ENCODE measurements around the gene SBF2.
"Not testable (repeated sequence)": the region's sequence is repeated elsewhere in the genome, so short reads cannot be mapped to it uniquely, and the experiment has no call there.

SBF2 gene

DNA sequence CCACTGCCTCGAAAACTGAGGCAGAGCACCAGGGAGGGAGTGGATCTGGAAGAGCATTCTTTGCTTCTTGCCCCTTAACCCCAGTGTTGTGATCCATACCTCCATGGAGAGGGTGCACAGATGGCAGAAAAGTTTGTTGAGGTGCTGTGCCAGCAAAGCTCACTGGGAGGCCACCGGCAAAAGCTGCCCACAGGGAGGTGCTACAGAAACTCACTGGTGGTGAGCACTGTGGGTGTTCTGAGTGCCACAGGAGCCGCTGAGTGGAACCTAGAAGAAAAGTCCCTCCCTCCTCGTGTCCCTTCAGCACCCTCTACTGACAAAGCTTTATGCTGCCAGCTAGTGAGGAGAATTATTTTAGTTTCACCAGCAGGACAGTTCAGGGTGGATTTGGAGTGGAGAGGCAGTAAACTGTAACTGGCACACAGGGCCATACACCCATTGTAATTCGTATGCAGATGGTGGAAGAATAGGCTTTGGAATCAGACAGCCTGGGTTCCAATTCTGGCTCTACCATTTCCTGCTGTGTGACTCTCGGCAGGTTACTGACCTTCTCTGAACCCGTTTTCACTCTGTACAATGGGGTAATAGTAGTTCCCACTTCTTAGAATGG, 545.6 kb downstream of the SBF2 start:
- TF ChIP-seq CTCF (conservative IDR thresholded peaks at IDR 0.05; ENCODE audit: low read depth): peak; percentile 30
- ChIA-PET CTCF (interaction anchor here (0.6 to 1.4 kb wide), 5 partner anchors 11 to 244 kb away, joined by 3 to 5 read pairs (median 3); no protein-coding TSS in a partner anchor), POLR2A (ENCODE audit: low non-redundant PET) (no interaction called here)
- DNase-seq (ENCODE audit: low spot score): no peak
- H3K27ac ChIP-seq: 0 out of 2 replicates have a peak overlapping the region, but pooled peaks have one; percentile 36

DNA sequence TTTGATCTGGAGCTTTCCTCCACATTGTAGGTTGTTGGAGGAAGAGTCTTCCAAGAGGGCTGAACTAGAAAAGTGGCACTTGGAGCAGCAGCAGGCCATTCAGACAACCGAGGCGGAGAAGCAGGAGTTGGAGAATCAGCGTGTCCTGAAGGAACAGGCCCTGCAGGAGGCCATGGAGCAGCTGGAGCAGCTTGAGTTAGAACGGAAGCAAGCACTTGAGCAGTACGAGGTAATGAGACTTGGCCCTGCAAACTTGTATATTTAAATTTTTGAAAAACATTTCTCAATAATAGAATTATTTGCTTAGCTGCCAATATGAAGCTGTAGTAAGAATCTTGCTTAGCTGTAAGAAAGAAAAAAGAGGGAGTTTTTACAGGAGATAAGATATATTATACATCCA, 546.2 kb downstream of the SBF2 start:
- H3K27ac ChIP-seq: peak overlapping the region; percentile 29; the same call in 1 of the 2 replicates
- ChIA-PET CTCF (interaction anchor here (0.6 to 1.4 kb wide), 5 partner anchors 10 to 578 kb away, joined by 3 to 5 read pairs (median 3); no protein-coding TSS in a partner anchor), POLR2A (ENCODE audit: low non-redundant PET) (no interaction called here)
- no peak for TF ChIP-seq CTCF (conservative IDR thresholded peaks at IDR 0.05; ENCODE audit: low read depth)
- no peak for DNase-seq (ENCODE audit: low spot score)

- ChIA-PET POLR2A (ENCODE audit: low non-redundant PET) (no interaction called here), CTCF (interaction anchor here (0.6 to 1.0 kb wide), 4 partner anchors 10 to 702 kb away, joined by 3 to 5 read pairs (median 4); no protein-coding TSS in a partner anchor)
- TF ChIP-seq CTCF (conservative IDR thresholded peaks at IDR 0.05; ENCODE audit: low read depth): no peak
- DNase-seq (ENCODE audit: low spot score): no peak
- H3K27ac ChIP-seq: no peak overlapping the region
Measured at GRCh38 chr11:9747229-9747628, 546.8 kb downstream of the SBF2 start.

DNA sequence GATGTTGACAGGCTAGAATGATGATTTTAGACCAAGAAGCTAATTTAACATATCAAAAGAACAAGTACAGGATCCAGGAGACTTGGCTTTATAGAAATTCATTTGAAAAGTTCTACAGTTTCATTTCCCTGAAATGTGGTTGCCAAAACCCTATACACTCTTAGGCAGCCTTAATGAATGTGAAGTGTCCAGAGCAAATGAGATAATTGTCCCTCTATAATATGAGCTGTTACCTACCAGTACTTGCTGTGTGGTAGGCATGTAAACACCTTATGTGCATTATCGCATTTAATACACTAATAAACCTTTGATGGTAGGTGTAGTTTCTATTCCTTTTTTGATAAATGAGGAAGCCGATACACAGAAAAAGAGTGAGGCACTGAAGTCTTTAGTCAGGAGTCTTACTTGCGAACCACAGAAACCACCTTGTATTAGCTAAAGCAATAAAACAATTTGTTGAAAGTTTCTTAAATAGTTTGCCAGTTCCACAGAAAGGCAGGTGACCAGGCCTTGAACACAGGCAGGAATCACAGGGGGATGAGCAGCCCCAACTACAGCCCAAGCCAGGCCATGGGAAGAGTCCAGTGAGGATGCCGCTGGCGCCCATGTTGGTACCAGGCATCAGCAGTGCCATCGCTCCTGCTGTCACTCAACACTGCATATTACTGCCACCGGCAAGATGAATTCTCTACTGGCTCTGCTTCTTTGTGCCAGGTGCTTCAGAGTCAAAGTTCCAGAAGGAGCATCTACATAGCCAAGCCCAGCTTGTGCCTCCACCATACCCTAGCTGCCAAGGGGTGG, 548.4 kb downstream of the SBF2 start:
- no peak for DNase-seq (ENCODE audit: low spot score)
- CTCF ChIA-PET: interaction anchor here (0.6 kb wide), 1 partner anchor 13 kb away, joined by 5 read pairs; no protein-coding TSS in a partner anchor
- H3K27ac ChIP-seq: no peak overlapping the region
- TF ChIP-seq CTCF (conservative IDR thresholded peaks at IDR 0.05; ENCODE audit: low read depth): no peak
- POLR2A ChIA-PET (ENCODE audit: low non-redundant PET): no interaction called here

DNA sequence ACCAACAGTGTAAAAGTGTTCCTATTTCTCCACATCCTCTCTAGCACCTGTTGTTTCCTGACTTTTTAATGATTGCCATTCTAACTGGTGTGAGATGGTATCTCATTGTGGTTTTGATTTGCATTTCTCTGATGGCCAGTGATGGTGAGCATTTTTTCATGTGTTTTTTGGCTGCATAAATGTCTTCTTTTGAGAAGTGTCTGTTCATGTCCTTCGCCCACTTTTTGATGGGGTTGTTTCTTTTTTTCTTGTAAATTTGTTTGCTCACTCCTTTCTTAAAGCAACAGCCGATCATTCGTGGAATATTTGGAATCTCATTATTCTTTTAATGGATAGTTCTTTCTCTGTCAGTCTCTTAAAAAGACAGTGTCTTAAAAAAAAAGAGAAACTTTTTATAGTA, 550.5 kb downstream of the SBF2 start:
- CTCF ChIA-PET; H3K27ac ChIP-seq; POLR2A ChIA-PET (ENCODE audit: low non-redundant PET); DNase-seq (ENCODE audit: low spot score): not testable (repeated sequence)

DNA sequence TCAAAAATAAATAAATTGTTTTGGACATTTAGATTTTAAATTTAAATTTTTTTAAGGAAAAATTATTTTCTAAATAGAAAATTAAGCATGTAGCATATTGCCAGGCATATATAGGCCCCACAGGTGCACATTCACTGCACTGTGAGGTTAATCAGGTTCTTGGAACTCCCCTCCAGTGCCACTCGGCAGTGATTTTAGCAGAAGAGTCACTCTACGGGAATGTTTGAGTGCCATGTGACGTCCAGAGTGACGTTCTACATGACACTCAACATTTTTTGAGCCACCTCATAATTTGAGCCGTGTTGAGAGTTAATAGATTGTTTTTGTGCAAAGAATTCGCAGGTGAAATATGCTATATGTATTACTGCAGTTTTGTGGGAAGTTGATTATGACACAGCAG, 552.8 kb downstream of the SBF2 start:
- no peak for TF ChIP-seq CTCF (conservative IDR thresholded peaks at IDR 0.05; ENCODE audit: low read depth)
- ChIA-PET POLR2A (ENCODE audit: low non-redundant PET) (no interaction called here), CTCF (interaction anchor here (0.5 kb wide), 1 partner anchor 799 kb away, joined by 3 read pairs; no protein-coding TSS in a partner anchor)
- H3K27ac ChIP-seq: no peak overlapping the region
- no peak for DNase-seq (ENCODE audit: low spot score)
